ENCODE measurements around the gene MAGI2.

GRCh38 chr7:78264105-78264504 is 1189.4 kb downstream of the MAGI2 start:
- no peak for TF ChIP-seq POLR2A (IDR thresholded peaks at IDR 0.05)
- no peak for TF ChIP-seq CTCF (IDR thresholded peaks at IDR 0.05)
